H54 (cell line): ENCODE measurements around the gene ARHGAP44.
A peak's percentile ranks its signal among the peaks of the same experiment; 100 is the strongest.

Experiments used
- DNase-seq: peaks from one replicate; pipeline ENCODE4 v3.0.0; 2011; ENCODE audit warnings: low spot score, mixed read lengths; ENCODE audit not compliant: insufficient read length
- FAIRE-seq: peaks from 3 replicates; lab custom pipeline; 2011; peaks lifted over from hg19 to GRCh38; lab: Jason Lieb, UNC
- POLR2A ChIP-seq: IDR thresholded peaks from 2 replicates; pipeline ENCODE4 v1.6.1; 2011; ENCODE audit warnings: low read depth, mild to moderate bottlenecking, low read length

Gene ARHGAP44, protein sequence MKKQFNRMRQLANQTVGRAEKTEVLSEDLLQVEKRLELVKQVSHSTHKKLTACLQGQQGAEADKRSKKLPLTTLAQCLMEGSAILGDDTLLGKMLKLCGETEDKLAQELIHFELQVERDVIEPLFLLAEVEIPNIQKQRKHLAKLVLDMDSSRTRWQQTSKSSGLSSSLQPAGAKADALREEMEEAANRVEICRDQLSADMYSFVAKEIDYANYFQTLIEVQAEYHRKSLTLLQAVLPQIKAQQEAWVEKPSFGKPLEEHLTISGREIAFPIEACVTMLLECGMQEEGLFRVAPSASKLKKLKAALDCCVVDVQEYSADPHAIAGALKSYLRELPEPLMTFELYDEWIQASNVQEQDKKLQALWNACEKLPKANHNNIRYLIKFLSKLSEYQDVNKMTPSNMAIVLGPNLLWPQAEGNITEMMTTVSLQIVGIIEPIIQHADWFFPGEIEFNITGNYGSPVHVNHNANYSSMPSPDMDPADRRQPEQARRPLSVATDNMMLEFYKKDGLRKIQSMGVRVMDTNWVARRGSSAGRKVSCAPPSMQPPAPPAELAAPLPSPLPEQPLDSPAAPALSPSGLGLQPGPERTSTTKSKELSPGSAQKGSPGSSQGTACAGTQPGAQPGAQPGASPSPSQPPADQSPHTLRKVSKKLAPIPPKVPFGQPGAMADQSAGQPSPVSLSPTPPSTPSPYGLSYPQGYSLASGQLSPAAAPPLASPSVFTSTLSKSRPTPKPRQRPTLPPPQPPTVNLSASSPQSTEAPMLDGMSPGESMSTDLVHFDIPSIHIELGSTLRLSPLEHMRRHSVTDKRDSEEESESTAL

GRCh38 chr17:12789481-12790248 is at the start of gene ARHGAP44:
Gene ARHGAP44 (plus strand): TSS chr17:12789498. CDS start chr17:12789839, 341 bp downstream.
- FAIRE-seq (no peak), DNase-seq (no peak)

GRCh38 chr17:12739500-12739899 is 49.8 kb upstream of the ARHGAP44 start:
- TF ChIP-seq POLR2A = no peak
- DNase-seq = no peak
- FAIRE-seq = no peak

More at GRCh38 chr17:12789481-12790248, at the start of gene ARHGAP44:
- no peak for TF ChIP-seq POLR2A

GRCh38 chr17:12743046-12743445 is 46.3 kb upstream of the ARHGAP44 start:
- FAIRE-seq (no peak), DNase-seq (no peak)
- no peak for TF ChIP-seq POLR2A

- DNase-seq = no peak
- no peak for TF ChIP-seq POLR2A
- no peak for FAIRE-seq
These were observed 45.0 kb upstream of the ARHGAP44 start for GRCh38 chr17:12744298-12744697.

GRCh38 chr17:12744786-12745185 is 44.5 kb upstream of the ARHGAP44 start:
- DNase-seq (no peak), FAIRE-seq (no peak)

GRCh38 chr17:12745486-12745885 is 43.8 kb upstream of the ARHGAP44 start:
- DNase-seq = no peak
- no peak for FAIRE-seq
- no peak for TF ChIP-seq POLR2A

More at GRCh38 chr17:12744786-12745185, 44.5 kb upstream of the ARHGAP44 start:
- TF ChIP-seq POLR2A = no peak

DNA sequence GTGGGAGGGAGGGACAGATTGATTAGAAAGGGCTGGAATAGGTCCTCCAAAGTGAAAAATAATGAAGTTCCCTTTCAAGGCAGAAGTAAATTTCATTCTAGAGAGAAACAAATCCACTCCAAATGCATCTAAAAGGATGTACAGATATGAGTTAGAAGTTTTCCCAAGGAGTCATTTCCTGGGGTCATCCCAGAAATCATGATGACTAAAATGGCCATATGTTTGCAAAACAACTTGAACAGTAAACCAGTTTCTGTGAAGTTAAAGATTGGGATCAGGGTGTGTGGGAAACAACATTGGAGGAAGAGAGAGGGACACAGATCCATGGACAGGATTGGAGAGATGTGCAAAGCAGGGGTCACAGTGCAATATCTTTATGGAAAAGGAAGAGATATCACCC is 32.5 kb upstream of the ARHGAP44 start:
- no peak for DNase-seq
- TF ChIP-seq POLR2A = no peak
- FAIRE-seq = no peak

DNA sequence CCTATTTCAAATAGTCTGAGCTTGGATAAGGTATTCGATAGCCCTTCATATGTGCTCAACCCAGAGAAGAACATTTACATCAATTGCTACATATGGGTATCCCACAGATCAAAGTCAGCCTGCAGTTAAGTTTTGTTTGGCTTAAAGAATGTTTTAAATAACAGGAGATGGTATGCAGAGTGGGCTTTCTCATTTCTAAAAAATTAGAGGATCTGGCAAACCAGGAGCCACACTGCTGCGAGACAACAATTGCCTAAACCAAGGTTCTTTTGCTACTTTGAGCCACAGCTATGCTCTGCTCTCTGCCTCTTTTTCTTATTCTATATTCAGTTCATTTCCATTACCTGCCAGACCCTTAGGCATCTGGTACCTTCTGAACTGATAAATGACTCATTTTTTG is 30.2 kb upstream of the ARHGAP44 start:
- no peak for TF ChIP-seq POLR2A
- FAIRE-seq (no peak), DNase-seq (no peak)

GRCh38 chr17:12765548-12765947 is 23.8 kb upstream of the ARHGAP44 start:
- FAIRE-seq (no peak), DNase-seq (peak; percentile 19)
- TF ChIP-seq POLR2A = no peak

DNA sequence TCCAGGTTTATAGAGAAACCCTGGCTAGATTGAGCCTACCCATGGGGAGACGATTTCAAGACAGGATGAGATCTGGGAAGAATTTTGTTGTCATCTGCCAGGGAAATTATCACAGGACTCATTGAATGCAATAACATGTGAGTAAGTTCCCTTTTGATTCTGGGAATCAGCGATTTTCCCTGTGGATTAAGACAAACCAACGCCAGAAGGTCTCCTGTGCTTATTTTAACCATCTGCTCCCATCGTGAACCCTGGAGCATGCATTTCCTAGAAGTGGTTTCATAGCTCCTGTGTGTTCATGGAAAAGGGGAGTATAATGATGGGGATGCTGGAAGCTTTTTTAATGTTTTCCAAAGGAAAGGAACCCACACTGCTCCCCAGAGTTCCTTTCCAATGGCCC is 21.0 kb upstream of the ARHGAP44 start:
- FAIRE-seq (no peak), DNase-seq (no peak)
- TF ChIP-seq POLR2A = no peak

- DNase-seq = no peak
- no peak for TF ChIP-seq POLR2A
- no peak for FAIRE-seq
These were observed 19.3 kb upstream of the ARHGAP44 start for GRCh38 chr17:12769981-12770380.

GRCh38 chr17:12773153-12773552 is 16.1 kb upstream of the ARHGAP44 start:
- FAIRE-seq (no peak), DNase-seq (no peak)
- TF ChIP-seq POLR2A = no peak

GRCh38 chr17:12789075-12789480 is 220 bp upstream of the ARHGAP44 start:
- FAIRE-seq (no peak), DNase-seq (no peak)

More at GRCh38 chr17:12789075-12789480, 220 bp upstream of the ARHGAP44 start:
- no peak for TF ChIP-seq POLR2A
